NCI-H524 (cell line): ENCODE results near the gene ACSF2.
"Not testable (repeated sequence)": the region's sequence is repeated elsewhere in the genome, so short reads cannot be mapped to it uniquely, and the experiment has no call there.

ENCODE experiments used
- DNase-seq, 2 experiments: peaks; one replicate each; lab custom pipeline; 2025; lab: John Stamatoyannopoulos, UW

Gene ACSF2

GRCh38 chr17:50425682-50426471 lies at the start of gene ACSF2:
ACSF2 (plus strand) TSS chr17:50426218; CDS start chr17:50426262, 44 bp downstream.
- DNase-seq, result peak; percentile 65 to 85

GRCh38 chr17:50379351-50380132 lies 46.5 kb upstream of the ACSF2 start:
- DNase-seq, result no peak

GRCh38 chr17:50380369-50381259 lies 45.4 kb upstream of the ACSF2 start:
- peak in 1 of 2 experiments; percentile 12 for DNase-seq

- DNase-seq, result no peak
Measured at GRCh38 chr17:50381260-50381815, 44.7 kb upstream of the ACSF2 start.

- DNase-seq, result no peak
Measured at GRCh38 chr17:50381920-50382319, 44.1 kb upstream of the ACSF2 start.

- DNase-seq, result no peak
Measured at GRCh38 chr17:50382931-50383330, 43.1 kb upstream of the ACSF2 start.

- no peak for DNase-seq
Measured at GRCh38 chr17:50386510-50386909, 39.5 kb upstream of the ACSF2 start.

GRCh38 chr17:50388728-50389127 lies 37.3 kb upstream of the ACSF2 start:
- no peak for DNase-seq

- DNase-seq, result no peak
Measured at GRCh38 chr17:50389534-50389933, 36.5 kb upstream of the ACSF2 start.

GRCh38 chr17:50392621-50393020 lies 33.4 kb upstream of the ACSF2 start:
- no peak for DNase-seq

GRCh38 chr17:50393700-50394099 lies 32.3 kb upstream of the ACSF2 start:
- no peak for DNase-seq

- no peak for DNase-seq
Measured at GRCh38 chr17:50394711-50395110, 31.3 kb upstream of the ACSF2 start.

- DNase-seq, result peak in 1 of 2 experiments; percentile 13
Measured at GRCh38 chr17:50396261-50397110, 29.5 kb upstream of the ACSF2 start.

GRCh38 chr17:50397111-50397918 lies 28.7 kb upstream of the ACSF2 start, which contains the start of gene LRRC59:
LRRC59 (minus strand) TSS chr17:50397523; CDS start chr17:50397317, 206 bp downstream.
- DNase-seq, result peak; percentile 48 to 78

GRCh38 chr17:50397919-50398285 lies 28.1 kb upstream of the ACSF2 start:
- DNase-seq, result no peak

GRCh38 chr17:50398672-50399071 lies 27.3 kb upstream of the ACSF2 start:
- DNase-seq, result not testable (repeated sequence)

GRCh38 chr17:50399591-50399990 lies 26.4 kb upstream of the ACSF2 start:
- not testable (repeated sequence) for DNase-seq

GRCh38 chr17:50405351-50405750 lies 20.7 kb upstream of the ACSF2 start:
- DNase-seq, result not testable (repeated sequence)

GRCh38 chr17:50406578-50406977 lies 19.4 kb upstream of the ACSF2 start:
- DNase-seq, result no peak

GRCh38 chr17:50407921-50408320 lies 18.1 kb upstream of the ACSF2 start:
- DNase-seq, result no peak
